SJSA1 (cell line): ENCODE measurements around the gene INSIG2. TPM values are rescaled to one million over a fixed set of nuclear protein-coding genes. Genes with fewer than 3 reads are reported as not detected.
A peak's percentile ranks its signal among the peaks of the same experiment; 100 is the strongest.

Experiments
- DNase-seq, 2 experiments: peaks; one replicate each; pipeline ENCODE4 v3.0.0-alpha.2; 2015 to 2020; ENCODE audit warnings: low spot score in 2 of 2, low read depth in 1 of 2
- H3K27ac ChIP-seq: fragments of 250-450 bp; sonication (Bioruptor Pico); 2 replicates; pipeline ENCODE4 v1.5.1; 2020; ENCODE audit warnings: mild to moderate bottlenecking, moderate library complexity
- H3K27me3 ChIP-seq: fragments of 250-450 bp; sonication (Bioruptor Pico); replicated peaks from 2 replicates; pipeline ENCODE4 v1.5.1; 2020; ENCODE audit warnings: mild to moderate bottlenecking, moderate library complexity
- H3K36me3 ChIP-seq: fragments of 250-450 bp; sonication (Bioruptor Pico); 2 replicates; pipeline ENCODE4 v1.5.1; 2020; ENCODE audit warnings: mild to moderate bottlenecking
- H3K4me1 ChIP-seq: fragments of 250-450 bp; sonication (Bioruptor Pico); replicated peaks from 2 replicates; pipeline ENCODE4 v1.6.1; 2021; ENCODE audit warnings: mild to moderate bottlenecking
- H3K4me3 ChIP-seq: fragments of 250-450 bp; sonication (Bioruptor Pico); 2 replicates; pipeline ENCODE4 v1.5.1; 2020; ENCODE audit warnings: mild to moderate bottlenecking
- H3K9me3 ChIP-seq: fragments of 250-450 bp; sonication (Bioruptor Pico); replicated peaks from 2 replicates; pipeline ENCODE4 v1.5.1; 2020; ENCODE audit warnings: mild to moderate bottlenecking
- total RNA-seq: library from RNA; depleted of rRNA; stranded (reverse); fragments of >200 nt; shearing (Covaris generic); gene quantifications from 2 replicates; pipeline ENCODE4 v1.2.3, GENCODE V29; 2014

The INSIG2 gene
- total RNA-seq, 1 experiment from 2014 or later: 6.0 TPM

DNA sequence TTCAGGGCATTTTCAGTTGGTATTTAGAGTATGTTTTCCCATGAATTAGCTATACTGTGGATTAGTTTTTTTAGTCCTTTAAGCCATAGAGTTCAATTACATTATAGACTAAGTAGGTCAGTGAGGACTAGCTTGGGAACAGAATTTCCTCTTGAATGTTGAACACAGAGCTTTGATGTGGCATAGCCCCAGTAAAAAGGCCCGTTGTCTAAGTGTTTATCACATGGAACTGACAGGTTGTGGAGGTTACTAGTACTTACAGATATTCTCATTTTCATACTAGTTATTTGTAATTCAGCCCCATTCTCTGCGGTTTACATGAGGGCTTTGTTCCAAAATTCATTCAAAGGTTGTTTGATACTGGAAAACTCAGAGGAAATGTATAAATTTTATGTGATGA, 6.2 kb downstream of the INSIG2 start:
- DNase-seq: no peak
- no peaks in the 10 kb centered on the region for H3K9me3 ChIP-seq
- H3K27me3 ChIP-seq: no peaks in the 10 kb centered on the region
- H3K36me3 ChIP-seq: no peaks in the 10 kb centered on the region
- no peak overlapping the region for H3K27ac ChIP-seq
- no peak overlapping the region for H3K4me3 ChIP-seq
- peaks cover 32% of the 10 kb centered on the region for H3K4me1 ChIP-seq

DNA sequence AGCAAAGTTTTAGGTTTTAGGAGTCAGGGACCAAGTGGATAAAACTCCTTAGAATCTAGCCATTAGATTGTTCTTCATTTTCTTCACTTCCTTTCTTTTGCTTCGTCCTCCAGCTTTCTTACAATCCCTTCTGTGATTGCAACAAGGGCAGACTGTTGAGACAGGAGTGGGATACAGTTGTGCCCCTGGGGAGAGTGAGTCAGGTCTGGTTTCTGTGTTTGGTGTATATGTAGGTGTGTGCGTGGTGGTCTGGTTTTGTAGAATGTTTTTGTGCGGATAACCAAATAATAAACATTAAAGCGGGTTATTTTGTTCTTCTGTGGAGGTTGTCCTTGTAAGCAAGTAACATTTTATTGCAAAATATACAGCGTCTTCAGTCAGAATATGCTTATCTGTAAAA, 7.3 kb downstream of the INSIG2 start:
- Histone ChIP-seq H3K4me1 (peaks cover 20% of the 10 kb centered on the region), H3K9me3 (no peaks in the 10 kb centered on the region), H3K4me3 (no peak overlapping the region), H3K36me3 (no peaks in the 10 kb centered on the region), H3K27me3 (no peaks in the 10 kb centered on the region), H3K27ac (no peak overlapping the region)
- peak in 1 of 2 experiments; percentile 10 for DNase-seq

DNA sequence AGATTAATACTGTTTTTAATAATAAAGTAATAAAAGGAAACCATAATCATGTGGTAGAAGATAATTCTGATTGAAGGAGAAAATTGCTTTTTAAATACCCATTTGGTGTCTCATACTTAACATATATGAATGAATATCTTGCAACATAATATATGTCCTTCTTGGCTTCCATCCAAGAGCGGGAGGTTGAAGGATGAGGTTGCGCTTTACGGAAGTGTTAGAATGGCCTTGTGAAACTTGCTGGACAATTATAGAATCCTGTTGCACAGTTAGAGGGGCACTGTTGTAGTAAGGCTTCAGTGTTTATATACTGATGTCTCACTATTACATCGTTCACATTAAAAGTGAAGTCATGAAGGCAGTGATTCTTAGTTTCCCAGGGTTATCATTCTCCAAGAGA, 9.4 kb downstream of the INSIG2 start:
- no peaks in the 10 kb centered on the region for H3K27me3 ChIP-seq
- H3K4me3 ChIP-seq: no peak overlapping the region
- H3K9me3 ChIP-seq: no peaks in the 10 kb centered on the region
- H3K27ac ChIP-seq: no peak overlapping the region
- DNase-seq: no peak
- peaks cover 6% of the 10 kb centered on the region; the same call in 1 of the 2 replicates for H3K4me1 ChIP-seq
- H3K36me3 ChIP-seq: no peaks in the 10 kb centered on the region; the same call in 1 of the 2 replicates

DNA sequence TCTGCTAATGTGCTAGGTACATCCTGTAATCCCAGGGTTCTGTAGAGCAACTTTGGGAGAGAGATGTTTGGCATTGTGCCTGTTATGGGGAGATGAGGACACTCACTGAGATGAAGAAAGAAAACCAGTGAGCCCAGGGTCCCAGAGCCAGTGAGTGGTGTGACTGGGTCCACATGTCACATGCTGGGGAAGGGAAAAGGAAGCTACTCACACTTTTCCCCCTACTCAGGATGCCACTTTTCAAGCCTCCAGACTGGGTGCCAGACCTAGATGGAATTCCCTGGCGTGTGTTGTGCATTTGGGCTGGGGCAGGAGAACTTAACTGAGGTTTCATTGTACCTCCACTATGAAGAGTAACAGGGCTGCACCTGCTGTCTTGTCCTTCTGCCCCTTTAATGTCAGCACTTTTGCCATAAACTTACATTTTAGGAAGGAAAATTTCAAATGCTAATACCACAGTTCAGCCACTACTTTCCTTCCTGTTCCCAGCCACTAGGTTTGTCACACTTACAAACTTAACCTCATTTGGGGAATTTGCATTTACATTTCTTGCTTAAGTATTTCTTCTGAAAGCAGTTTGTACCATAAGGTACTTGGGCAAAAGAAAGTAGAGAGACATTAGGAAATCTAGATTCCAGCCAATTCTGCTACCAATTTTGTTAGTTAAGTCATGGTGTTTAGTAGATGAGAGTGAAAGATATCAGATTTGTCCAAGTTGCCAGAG, 10.2 kb downstream of the INSIG2 start:
- Histone ChIP-seq H3K27ac (no peak overlapping the region), H3K27me3 (no peaks in the 10 kb centered on the region), H3K36me3 (no peaks in the 10 kb centered on the region; the same call in 1 of the 2 replicates), H3K4me1 (peaks cover 6% of the 10 kb centered on the region; the same call in 1 of the 2 replicates), H3K4me3 (no peak overlapping the region), H3K9me3 (no peaks in the 10 kb centered on the region)
- DNase-seq: no peak

DNA sequence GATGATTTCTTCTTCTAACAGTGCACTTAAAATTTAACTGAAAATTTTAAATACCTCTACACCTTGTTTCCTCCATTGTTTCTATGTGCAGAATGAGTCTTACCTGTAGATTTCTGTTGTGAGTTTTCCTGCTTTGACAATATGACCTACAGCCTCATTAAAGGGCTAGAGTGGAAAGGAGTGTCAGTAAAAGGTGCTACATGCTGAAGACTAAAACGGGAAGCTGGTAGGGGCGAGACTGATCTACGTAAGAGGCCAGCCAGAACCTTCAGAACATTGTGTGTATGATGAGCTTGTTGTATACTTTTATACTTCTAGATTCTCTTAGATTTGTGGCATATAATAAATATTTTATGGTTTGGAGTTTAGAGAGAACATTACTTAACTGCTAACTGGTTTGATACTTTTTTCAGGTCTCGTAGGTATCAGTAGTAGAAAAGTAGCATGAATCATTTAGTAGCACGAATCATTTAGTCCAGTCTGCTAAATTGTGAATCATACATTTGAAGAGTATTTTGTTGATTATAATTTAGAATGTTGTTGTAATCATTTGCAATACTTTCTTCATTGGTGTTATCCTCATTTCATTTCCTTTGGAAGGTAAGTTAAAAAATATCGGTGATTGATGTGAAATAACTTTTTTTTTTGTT, 14.3 kb downstream of the INSIG2 start:
- DNase-seq: no peak
- no peak overlapping the region for H3K27ac ChIP-seq
- H3K4me3 ChIP-seq: no peak overlapping the region
- no peaks in the 10 kb centered on the region for H3K9me3 ChIP-seq
- peaks cover 1% of the 10 kb centered on the region; the same call in 1 of the 2 replicates for H3K36me3 ChIP-seq
- no peaks in the 10 kb centered on the region for H3K4me1 ChIP-seq
- H3K27me3 ChIP-seq: no peaks in the 10 kb centered on the region

DNA sequence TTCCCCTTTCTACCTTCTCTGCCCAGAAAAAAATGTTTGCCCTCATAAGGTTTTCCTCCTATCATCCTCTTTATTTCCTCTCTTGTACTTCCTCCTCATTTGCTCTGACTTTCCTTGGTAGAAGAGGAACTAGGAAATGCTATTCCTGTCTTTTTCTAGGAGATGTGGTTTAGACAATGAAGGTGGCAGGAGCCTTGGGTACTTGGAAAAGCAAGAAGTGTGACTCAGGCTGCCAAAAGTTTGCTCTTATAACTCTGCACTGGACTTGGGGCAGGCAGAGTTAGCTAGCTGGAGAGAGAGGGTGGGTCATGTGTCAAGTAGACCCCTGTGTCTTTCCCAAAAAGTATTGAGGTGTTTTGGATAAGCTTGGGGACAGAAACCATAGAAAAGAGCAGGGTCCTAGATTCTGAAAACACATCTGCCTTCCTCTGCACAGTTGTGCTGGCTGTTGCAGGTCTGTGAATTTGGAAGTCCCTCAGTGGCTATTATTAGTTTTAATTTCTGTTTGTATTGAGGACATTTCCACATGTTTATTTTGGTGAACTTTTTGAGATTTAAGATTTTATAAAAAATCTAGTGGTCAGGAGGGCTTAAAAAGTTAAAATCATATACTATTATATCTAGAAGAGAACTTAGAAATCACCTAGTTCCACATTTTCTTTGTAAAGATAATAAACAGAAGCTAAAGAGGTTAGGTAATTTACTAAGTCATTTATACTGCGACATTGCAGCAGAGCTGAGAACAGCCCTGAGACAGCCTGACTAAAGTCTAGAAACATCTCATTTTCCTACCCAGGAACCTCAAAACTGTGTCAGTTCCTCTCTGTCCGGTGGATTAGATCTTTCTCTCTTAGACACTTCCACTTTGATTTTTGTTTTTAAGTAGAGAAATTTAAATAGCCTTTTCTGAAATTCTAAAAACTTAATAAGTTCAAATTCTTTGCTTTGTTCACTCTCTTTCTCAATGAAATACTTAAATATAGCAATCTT, 16.0 kb downstream of the INSIG2 start:
- Histone ChIP-seq H3K4me3 (no peak overlapping the region), H3K9me3 (no peaks in the 10 kb centered on the region), H3K27me3 (no peaks in the 10 kb centered on the region), H3K4me1 (no peaks in the 10 kb centered on the region), H3K27ac (no peak overlapping the region), H3K36me3 (peaks cover 3% of the 10 kb centered on the region; the same call in 1 of the 2 replicates)
- no peak for DNase-seq

DNA sequence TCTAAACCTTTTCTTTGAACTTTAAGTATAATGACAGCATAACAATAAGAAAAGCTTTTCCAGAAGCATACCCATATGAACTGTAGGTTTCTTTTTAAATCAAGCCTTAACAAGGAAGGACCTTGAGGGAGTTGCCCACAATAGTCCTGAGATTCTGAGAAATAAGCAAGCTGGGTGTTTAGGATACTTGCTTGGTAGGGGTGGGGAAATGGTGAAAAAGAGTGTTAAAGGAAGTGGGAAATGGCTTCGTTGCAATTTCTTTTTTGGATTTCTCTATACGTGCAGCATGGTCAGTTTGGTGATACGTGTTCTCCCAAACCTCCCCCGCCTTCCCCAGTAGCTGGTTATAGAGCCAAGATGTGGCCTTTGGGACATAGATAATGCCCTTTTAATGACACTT, 17.2 kb downstream of the INSIG2 start:
- Histone ChIP-seq H3K27ac (no peak overlapping the region), H3K4me3 (no peak overlapping the region), H3K36me3 (peaks cover 3% of the 10 kb centered on the region; the same call in 1 of the 2 replicates), H3K9me3 (no peaks in the 10 kb centered on the region), H3K4me1 (no peaks in the 10 kb centered on the region), H3K27me3 (no peaks in the 10 kb centered on the region)
- no peak for DNase-seq

DNA sequence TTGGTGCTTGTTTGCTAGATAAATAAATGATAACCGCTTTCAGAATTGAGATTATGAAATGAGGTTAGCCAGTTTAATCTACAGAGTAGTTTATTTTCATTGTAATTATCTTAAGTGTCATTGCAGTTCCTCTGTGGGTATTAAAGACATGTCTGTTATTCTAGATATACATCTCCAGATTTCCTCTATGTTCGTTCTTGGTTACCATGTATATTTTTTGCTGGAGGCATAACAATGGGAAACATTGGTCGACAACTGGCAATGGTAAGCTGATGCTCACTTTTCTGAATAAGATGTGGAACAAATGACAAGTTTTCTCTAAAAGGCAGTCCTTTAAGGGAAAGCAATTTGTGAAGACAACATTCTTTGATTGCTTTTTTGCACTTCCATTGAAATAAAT, 18.7 kb downstream of the INSIG2 start:
- Histone ChIP-seq H3K9me3 (no peaks in the 10 kb centered on the region), H3K27me3 (no peaks in the 10 kb centered on the region), H3K36me3 (peaks cover 7% of the 10 kb centered on the region; the same call in 1 of the 2 replicates), H3K27ac (no peak overlapping the region), H3K4me3 (no peak overlapping the region), H3K4me1 (no peaks in the 10 kb centered on the region)
- DNase-seq: no peak

DNA sequence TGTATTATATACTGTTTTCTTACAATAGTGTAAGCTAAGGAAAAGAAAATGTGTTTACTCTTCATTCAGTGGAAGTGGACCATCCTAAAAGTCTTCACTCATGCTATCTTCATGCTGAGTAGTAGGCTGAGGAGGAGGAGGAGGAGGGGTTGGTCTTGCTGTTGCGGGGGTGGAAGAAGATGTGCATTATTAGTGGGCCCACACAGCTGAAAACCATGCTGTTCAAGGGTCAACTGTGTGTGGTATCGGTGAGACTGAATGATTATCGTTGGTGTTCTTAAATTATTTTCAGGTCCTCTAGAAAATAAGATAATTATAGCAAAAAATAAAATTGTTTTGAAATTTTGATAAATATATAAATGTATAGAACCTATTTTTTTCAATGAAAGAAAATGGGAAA, 22.0 kb downstream of the INSIG2 start:
- no peak overlapping the region for H3K4me3 ChIP-seq
- peaks cover 15% of the 10 kb centered on the region for H3K4me1 ChIP-seq
- no peaks in the 10 kb centered on the region for H3K27me3 ChIP-seq
- no peak for DNase-seq
- H3K27ac ChIP-seq: no peak overlapping the region
- H3K36me3 ChIP-seq: peaks cover 7% of the 10 kb centered on the region; the same call in 1 of the 2 replicates
- H3K9me3 ChIP-seq: no peaks in the 10 kb centered on the region

DNA sequence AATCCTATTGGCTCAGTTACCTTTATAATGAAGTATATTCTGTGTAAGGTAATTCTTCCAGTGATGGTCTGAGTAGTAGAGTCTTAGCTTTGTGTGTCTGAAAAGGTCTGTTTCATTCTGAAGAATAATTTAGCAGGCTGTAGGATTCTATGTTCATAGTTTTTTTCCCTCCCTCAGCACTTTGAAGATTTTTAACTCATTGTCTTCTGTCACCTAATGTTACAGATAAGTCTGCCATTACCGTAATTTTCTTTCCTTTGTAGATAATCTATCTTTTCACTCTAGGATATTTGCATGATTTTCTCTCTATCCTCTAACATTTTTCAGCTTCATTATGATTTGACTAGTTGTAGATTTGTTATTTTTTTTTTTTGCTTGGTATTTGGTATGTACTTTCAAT, 22.7 kb downstream of the INSIG2 start:
- Histone ChIP-seq H3K9me3 (no peaks in the 10 kb centered on the region), H3K4me3 (no peak overlapping the region), H3K36me3 (peaks cover 7% of the 10 kb centered on the region; the same call in 1 of the 2 replicates), H3K27ac (no peak overlapping the region), H3K27me3 (no peaks in the 10 kb centered on the region), H3K4me1 (peaks cover 15% of the 10 kb centered on the region)
- DNase-seq: no peak

DNA sequence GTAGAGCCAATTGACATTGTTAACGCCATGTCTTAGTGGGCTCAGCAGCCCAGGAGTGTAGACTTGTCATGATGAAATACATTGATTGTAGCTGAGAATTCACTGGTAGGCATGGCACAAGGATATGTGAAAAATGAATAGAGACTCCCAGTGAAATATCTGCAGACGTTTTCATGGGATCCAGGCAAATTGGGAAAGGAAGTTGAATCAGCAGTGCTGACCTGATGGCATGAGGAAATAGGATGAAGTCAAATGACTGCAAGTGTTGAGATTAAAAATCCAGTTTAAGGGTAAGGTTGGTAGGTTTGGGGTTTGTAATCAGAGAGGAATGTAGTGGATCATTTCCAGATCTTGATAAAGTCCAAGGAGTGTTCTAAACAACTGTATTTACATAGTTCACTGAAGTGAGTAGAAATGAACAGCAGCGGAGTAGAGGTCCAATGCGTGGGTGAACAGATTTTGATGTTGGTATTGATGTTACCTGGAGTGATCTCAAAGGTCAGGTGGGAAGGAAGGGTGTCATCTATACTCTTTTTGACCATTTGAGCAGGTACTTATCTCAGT, 24.6 kb downstream of the INSIG2 start:
- Histone ChIP-seq H3K27me3 (no peaks in the 10 kb centered on the region), H3K4me1 (peaks cover 15% of the 10 kb centered on the region), H3K9me3 (no peaks in the 10 kb centered on the region), H3K36me3 (peaks cover 4% of the 10 kb centered on the region; the same call in 1 of the 2 replicates), H3K4me3 (no peak overlapping the region), H3K27ac (0 out of 2 replicates have a peak overlapping the region, but pooled peaks have one; percentile 31)
- peak in 1 of 2 experiments; percentile 71 for DNase-seq

DNA sequence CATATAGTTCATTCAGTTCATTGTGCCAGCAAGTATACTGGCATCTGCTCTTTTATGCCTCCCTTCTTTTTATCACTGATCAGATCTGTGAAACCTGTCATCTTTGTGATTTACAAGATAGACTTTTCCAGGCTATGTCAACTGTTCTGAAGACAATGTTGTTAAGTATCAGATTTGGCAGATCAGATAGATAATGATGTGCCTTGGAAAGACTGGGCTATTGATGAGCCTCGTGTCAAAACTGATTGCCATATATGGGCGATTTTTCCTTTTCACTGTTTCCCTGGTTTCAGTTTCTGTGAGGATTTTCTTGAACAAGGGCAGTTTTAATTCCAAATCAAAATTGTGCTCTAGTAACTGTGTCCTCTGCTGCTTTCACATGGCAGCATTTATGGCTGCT, 26.6 kb downstream of the INSIG2 start:
- no peak overlapping the region for H3K27ac ChIP-seq
- no peaks in the 10 kb centered on the region for H3K9me3 ChIP-seq
- H3K27me3 ChIP-seq: no peaks in the 10 kb centered on the region
- no peak overlapping the region for H3K4me3 ChIP-seq
- 0 out of 2 replicates have a peak, but pooled peaks cover 4% of the 10 kb centered on the region for H3K36me3 ChIP-seq
- no peak for DNase-seq
- H3K4me1 ChIP-seq: peaks cover 15% of the 10 kb centered on the region

DNA sequence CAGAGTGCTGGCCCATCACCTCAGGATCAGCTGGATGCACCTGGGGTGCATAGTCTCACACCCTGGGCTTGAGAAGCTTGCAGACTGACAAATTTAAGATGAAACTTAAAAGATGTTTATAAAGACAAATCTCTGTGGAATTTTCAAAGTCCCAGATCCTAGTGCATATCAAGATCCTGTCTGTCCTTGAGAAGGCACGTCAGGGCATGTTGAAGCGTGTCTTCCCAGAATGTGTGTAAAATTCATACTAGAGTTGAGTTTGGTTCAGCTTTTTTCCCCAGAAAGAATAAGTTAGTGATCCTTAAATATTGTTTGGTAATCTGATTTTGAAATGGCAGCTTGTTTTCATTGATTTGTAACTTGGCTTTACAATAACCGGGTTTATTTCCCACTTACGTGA, 27.5 kb downstream of the INSIG2 start:
- Histone ChIP-seq H3K36me3 (0 out of 2 replicates have a peak, but pooled peaks cover 4% of the 10 kb centered on the region), H3K9me3 (no peaks in the 10 kb centered on the region), H3K4me1 (peaks cover 18% of the 10 kb centered on the region), H3K27me3 (no peaks in the 10 kb centered on the region), H3K4me3 (no peak overlapping the region), H3K27ac (no peak overlapping the region)
- no peak for DNase-seq
